ENCODE results near the gene IMP4. TPM values are rescaled to one million over a fixed set of nuclear protein-coding genes. Genes with fewer than 3 reads are reported as not detected.

IMP4 gene
- total RNA-seq, 1 experiment from 2014 or later, result 101 TPM

DNA sequence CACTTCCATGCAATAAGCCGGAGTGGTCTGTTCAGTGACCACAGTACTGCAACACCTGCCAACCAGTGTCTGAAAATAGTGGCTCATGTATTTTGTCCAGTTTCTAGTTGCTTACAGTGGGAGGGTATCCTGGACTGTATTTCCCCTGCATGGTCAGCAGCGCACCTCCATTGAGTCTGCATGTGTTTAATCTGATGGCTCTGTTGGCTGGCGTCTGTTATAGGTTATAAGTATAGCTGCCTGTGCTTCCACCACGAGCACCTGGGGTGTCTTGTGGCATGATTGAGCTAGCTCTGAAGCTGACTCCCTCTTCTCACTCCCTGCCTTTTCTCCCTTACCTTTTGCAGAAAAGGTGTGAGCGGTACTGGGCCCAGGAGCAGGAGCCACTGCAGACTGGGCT lies 26.1 kb downstream of the IMP4 start:
- no peak overlapping the region for H3K27ac Mint-ChIP-seq
- TF ChIP-seq, protein P1, sequence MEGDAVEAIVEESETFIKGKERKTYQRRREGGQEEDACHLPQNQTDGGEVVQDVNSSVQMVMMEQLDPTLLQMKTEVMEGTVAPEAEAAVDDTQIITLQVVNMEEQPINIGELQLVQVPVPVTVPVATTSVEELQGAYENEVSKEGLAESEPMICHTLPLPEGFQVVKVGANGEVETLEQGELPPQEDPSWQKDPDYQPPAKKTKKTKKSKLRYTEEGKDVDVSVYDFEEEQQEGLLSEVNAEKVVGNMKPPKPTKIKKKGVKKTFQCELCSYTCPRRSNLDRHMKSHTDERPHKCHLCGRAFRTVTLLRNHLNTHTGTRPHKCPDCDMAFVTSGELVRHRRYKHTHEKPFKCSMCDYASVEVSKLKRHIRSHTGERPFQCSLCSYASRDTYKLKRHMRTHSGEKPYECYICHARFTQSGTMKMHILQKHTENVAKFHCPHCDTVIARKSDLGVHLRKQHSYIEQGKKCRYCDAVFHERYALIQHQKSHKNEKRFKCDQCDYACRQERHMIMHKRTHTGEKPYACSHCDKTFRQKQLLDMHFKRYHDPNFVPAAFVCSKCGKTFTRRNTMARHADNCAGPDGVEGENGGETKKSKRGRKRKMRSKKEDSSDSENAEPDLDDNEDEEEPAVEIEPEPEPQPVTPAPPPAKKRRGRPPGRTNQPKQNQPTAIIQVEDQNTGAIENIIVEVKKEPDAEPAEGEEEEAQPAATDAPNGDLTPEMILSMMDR (conservative IDR thresholded peaks at IDR 0.05), result no peak
- H3K4me3 Mint-ChIP-seq, result no peak overlapping the region
- H3K79me2 ChIP-seq (ENCODE audit: insufficient read depth, low read length), result no peaks in the 10 kb centered on the region
- peaks cover 30 to 33% of the 10 kb centered on the region in 2 experiments for H3K4me1 Mint-ChIP-seq
- no peaks in the 10 kb centered on the region; the same call in 1 of the 2 replicates for H3K4me1 ChIP-seq (ENCODE audit: insufficient read depth, low read length)
- no peaks in the 10 kb centered on the region for H4K20me1 ChIP-seq (ENCODE audit: control insufficient read depth, insufficient read depth, insufficient read length)
- peaks cover 8% of the 10 kb centered on the region for H3K23me2 ChIP-seq (ENCODE audit: insufficient read length, low read depth, low read length, poor library complexity, severe bottlenecking)
- no peak overlapping the region for H3T11ph ChIP-seq (ENCODE audit: low read length)
- no peak overlapping the region for H2BK120ac ChIP-seq (ENCODE audit: low read depth, low read length, poor library complexity, severe bottlenecking)
- H3K9me3 Mint-ChIP-seq, result no peaks in the 10 kb centered on the region; a peak in 1 of 5 replicates
- peaks cover 10% of the 10 kb centered on the region for H3K27me3 Mint-ChIP-seq (ENCODE audit: low read depth)
- H3K36me3 Mint-ChIP-seq (ENCODE audit: insufficient read depth in 1 of 3, low read depth in 3 of 3), result peaks cover 8 to 22% (median 8%) of the 10 kb centered on the region in 3 experiments
- no peak overlapping the region for H2BK12ac ChIP-seq (ENCODE audit: insufficient read length, low read depth, low read length)
- H2BK5ac ChIP-seq (ENCODE audit: insufficient read length, low read length), result no peak overlapping the region
- no peak overlapping the region for H4K91ac ChIP-seq (ENCODE audit: insufficient read length, low read depth, low read length)
- no peak overlapping the region for H2BK15ac ChIP-seq (ENCODE audit: low read depth, low read length)
- H3K18ac ChIP-seq (ENCODE audit: insufficient read length, low read depth, low read length), result no peak overlapping the region
- no peak for DNase-seq
- no peak overlapping the region for H4K5ac ChIP-seq (ENCODE audit: insufficient read length, low read depth, low read length)
- no peak overlapping the region for H3K14ac ChIP-seq (ENCODE audit: insufficient read depth, low read length)
- H2AK5ac ChIP-seq (ENCODE audit: insufficient read length, low read length), result no peak overlapping the region
- H3K4me2 ChIP-seq (ENCODE audit: insufficient read depth, insufficient read length, low read length), result no peak overlapping the region
- no CpG with 5 or more reads among the region's 5 CpGs for WGBS (ENCODE audit: extremely low coverage, insufficient read length, low lambda C conversion rate)
- no peaks in the 10 kb centered on the region for H3K9me3 ChIP-seq (ENCODE audit: control insufficient read depth, low read depth, low read length)
- no peak overlapping the region for H3K9ac ChIP-seq (ENCODE audit: extremely low read depth, insufficient read length, low read length)
- no peaks in the 10 kb centered on the region for H3K27me3 ChIP-seq (ENCODE audit: insufficient read depth, low read length)
- H3K56ac ChIP-seq (ENCODE audit: insufficient read length, low read depth, low read length), result no peak overlapping the region
- H3K27ac ChIP-seq (ENCODE audit: insufficient read length, low read depth, low read length), result no peak overlapping the region
- no peaks in the 10 kb centered on the region for H3K79me1 ChIP-seq (ENCODE audit: insufficient read depth, low read depth, low read length, poor library complexity, severe bottlenecking)
- no peak overlapping the region for H3K4ac ChIP-seq (ENCODE audit: low read depth, low read length)
- no peak overlapping the region for H4K8ac ChIP-seq (replicated peaks; ENCODE audit: insufficient read length, low read depth, low read length)
- no peak overlapping the region for H2AFZ ChIP-seq (ENCODE audit: low read length)
- H2BK20ac ChIP-seq (ENCODE audit: low read depth, low read length, poor library complexity, severe bottlenecking), result no peak overlapping the region
- H3K23ac ChIP-seq (ENCODE audit: insufficient read length, low read depth, low read length), result no peak overlapping the region

Data from H9 (cell line).